ENCODE results near the gene EXD3. TPM values are rescaled to one million over a fixed set of nuclear protein-coding genes. Genes with fewer than 3 reads are reported as not detected.
A peak's percentile ranks its signal among the peaks of the same experiment; 100 is the strongest.

EXD3 gene
- total and polyA plus RNA-seq, 5 donors from 2014 or later, result 4.7 to 27.3 (median 5.8) TPM

DNA sequence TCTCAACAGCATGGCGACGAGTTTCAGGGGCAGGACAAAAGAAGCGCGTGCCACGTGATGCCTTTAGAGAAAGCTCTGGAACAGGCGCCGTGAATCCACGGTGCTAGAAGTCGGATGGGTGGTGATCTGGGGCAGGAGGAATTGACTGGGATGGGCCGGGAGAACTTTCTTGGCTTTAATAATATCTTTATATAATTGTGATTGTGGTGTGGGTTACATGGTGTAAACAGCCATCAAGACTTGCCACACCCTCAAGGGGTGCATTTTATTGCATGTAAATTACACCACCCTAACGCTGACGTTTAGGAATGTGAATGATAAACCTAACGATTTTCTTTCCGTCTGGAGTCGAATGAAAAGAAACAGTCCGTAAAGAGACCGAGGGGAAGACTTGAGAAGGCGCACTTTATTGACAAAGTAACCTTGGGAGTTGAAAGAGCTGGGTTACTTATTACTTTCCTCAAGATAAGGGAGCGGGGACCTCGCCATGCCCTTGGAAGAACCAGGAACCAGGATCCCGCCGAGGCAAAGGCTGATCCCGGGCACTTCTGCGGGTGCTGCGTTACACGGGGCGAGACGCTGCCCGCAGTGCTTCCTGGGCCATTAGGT lies 129.4 kb downstream of the EXD3 start:
- Histone ChIP-seq H3K27me3 (ENCODE audit: control insufficient read depth, insufficient read depth, low read length) (peaks cover 7% of the 10 kb centered on the region), H3K9me3 (ENCODE audit: control insufficient read depth in 2 of 2, low read length in 2 of 2) (peaks cover 0 to 5% of the 10 kb centered on the region in 2 experiments), H3K36me3 (ENCODE audit: control insufficient read depth, insufficient read depth, low read length) (no peaks in the 10 kb centered on the region), H3K4me1 (ENCODE audit: control insufficient read depth, insufficient read depth, low read length, poor library complexity, severe bottlenecking) (peaks cover 7% of the 10 kb centered on the region), H3K4me3 (ENCODE audit: low read depth, low read length) (no peak overlapping the region), H3K27ac (ENCODE audit: insufficient read depth, low read length, poor library complexity, severe bottlenecking) (no peak overlapping the region)
- H3K27ac Mint-ChIP-seq, result no peak overlapping the region
- H3K36me3 Mint-ChIP-seq, result no peaks in the 10 kb centered on the region
- peaks cover 0 to 9% (median 3%) of the 10 kb centered on the region in 4 donors for H3K4me1 Mint-ChIP-seq
- H3K4me3 Mint-ChIP-seq, result peak overlapping the region in 3 of 4 donors; percentile 33 to 87 (median 46)
- no peak for ATAC-seq (ENCODE audit: low read depth in 2 of 2)
- peaks cover 30% of the 10 kb centered on the region for H3K27me3 Mint-ChIP-seq
- H3K9me3 Mint-ChIP-seq, result peaks cover 0 to 1% (median 0%) of the 10 kb centered on the region in 7 donors
- no peak for DNase-seq

DNA sequence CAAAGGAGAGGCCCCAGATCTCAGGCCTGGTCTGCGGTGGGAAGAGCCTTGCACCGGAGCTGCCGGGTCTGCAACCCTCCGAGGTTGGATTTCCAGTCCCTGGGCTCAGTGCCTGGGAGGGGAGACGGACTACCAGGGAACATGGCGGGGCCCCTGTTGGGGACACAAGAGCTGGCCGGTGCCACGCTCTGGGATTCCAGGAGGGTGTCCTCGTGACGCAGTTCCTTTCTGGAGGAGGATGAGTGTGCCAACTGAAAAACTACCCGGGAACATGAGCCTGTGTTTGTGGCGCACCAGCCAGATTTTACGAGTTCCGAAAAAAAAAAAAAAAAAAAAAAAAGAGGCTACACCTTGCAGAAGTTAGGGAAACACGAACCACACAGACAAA lies 129.9 kb downstream of the EXD3 start:
- Histone ChIP-seq H3K27me3 (ENCODE audit: control insufficient read depth, insufficient read depth, low read length) (peaks cover 7% of the 10 kb centered on the region), H3K4me3 (ENCODE audit: low read depth, low read length) (no peak overlapping the region), H3K36me3 (ENCODE audit: control insufficient read depth, insufficient read depth, low read length) (no peaks in the 10 kb centered on the region), H3K27ac (ENCODE audit: insufficient read depth, low read length, poor library complexity, severe bottlenecking) (no peak overlapping the region), H3K4me1 (ENCODE audit: control insufficient read depth, insufficient read depth, low read length, poor library complexity, severe bottlenecking) (peaks cover 7% of the 10 kb centered on the region), H3K9me3 (ENCODE audit: control insufficient read depth in 2 of 2, low read length in 2 of 2) (peaks cover 0 to 5% of the 10 kb centered on the region in 2 experiments)
- ATAC-seq (ENCODE audit: low read depth in 2 of 2) (no peak), DNase-seq (no peak)
- Mint-ChIP-seq H3K27ac (no peak overlapping the region), H3K4me3 (no peak overlapping the region), H3K4me1 (peaks cover 0 to 9% (median 3%) of the 10 kb centered on the region in 4 donors), H3K27me3 (peaks cover 30% of the 10 kb centered on the region), H3K9me3 (peaks cover 0 to 1% (median 0%) of the 10 kb centered on the region in 7 donors), H3K36me3 (no peaks in the 10 kb centered on the region)

DNA sequence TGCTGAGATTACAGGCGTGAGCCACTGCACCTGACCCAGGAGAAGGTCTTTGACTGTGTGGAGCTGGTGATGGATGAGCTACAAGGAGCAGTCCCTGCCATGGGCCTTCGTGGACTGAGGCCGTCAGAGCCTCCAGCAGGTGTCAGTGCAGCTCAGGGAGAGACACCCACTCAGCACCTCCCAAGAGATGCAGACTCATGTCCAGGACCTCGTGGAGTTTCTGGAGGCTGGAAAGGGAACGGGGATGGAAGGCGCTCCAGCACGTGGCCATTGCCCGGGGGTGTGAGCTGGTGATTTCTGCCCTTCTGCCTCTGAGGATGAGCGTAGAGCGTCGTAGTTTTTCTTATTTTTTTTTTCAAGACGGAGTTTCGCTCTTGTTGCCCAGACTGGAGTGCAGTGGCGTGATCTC lies 136.0 kb downstream of the EXD3 start:
- H3K4me1 ChIP-seq (ENCODE audit: control insufficient read depth, insufficient read depth, low read length, poor library complexity, severe bottlenecking), result no peaks in the 10 kb centered on the region
- Mint-ChIP-seq H3K4me1 (peaks cover 0 to 3% (median 0%) of the 10 kb centered on the region in 4 donors), H3K36me3 (no peaks in the 10 kb centered on the region), H3K27ac (no peak overlapping the region), H3K9me3 (peaks cover 0 to 2% (median 0%) of the 10 kb centered on the region in 7 donors), H3K4me3 (no peak overlapping the region), H3K27me3 (peaks cover 8% of the 10 kb centered on the region)
- peak; percentile 47 to 55 for ATAC-seq (ENCODE audit: low read depth in 2 of 2)
- no peaks in the 10 kb centered on the region for H3K27me3 ChIP-seq (ENCODE audit: control insufficient read depth, insufficient read depth, low read length)
- no peaks in the 10 kb centered on the region for H3K36me3 ChIP-seq (ENCODE audit: control insufficient read depth, insufficient read depth, low read length)
- no peak overlapping the region for H3K27ac ChIP-seq (ENCODE audit: insufficient read depth, low read length, poor library complexity, severe bottlenecking)
- H3K4me3 ChIP-seq (ENCODE audit: low read depth, low read length), result no peak overlapping the region
- DNase-seq, result peak in 1 of 3 donors; percentile 59
- no peaks in the 10 kb centered on the region for H3K9me3 ChIP-seq (ENCODE audit: control insufficient read depth in 2 of 2, low read length in 2 of 2)

GRCh38 chr9:137281345-137282116 lies 141.4 kb downstream of the EXD3 start:
- no peak overlapping the region for H3K27ac ChIP-seq (ENCODE audit: insufficient read depth, low read length, poor library complexity, severe bottlenecking)
- Mint-ChIP-seq H3K9me3 (no peaks in the 10 kb centered on the region), H3K27me3 (peaks cover 4% of the 10 kb centered on the region), H3K4me1 (peaks cover 0 to 16% (median 3%) of the 10 kb centered on the region in 4 donors), H3K36me3 (no peaks in the 10 kb centered on the region), H3K27ac (no peak overlapping the region), H3K4me3 (peak overlapping the region in 1 of 4 donors; percentile 66)
- H3K9me3 ChIP-seq (ENCODE audit: control insufficient read depth in 2 of 2, low read length in 2 of 2), result no peaks in the 10 kb centered on the region
- no peak for DNase-seq
- peaks cover 3% of the 10 kb centered on the region for H3K36me3 ChIP-seq (ENCODE audit: control insufficient read depth, insufficient read depth, low read length)
- peaks cover 28% of the 10 kb centered on the region for H3K4me1 ChIP-seq (ENCODE audit: control insufficient read depth, insufficient read depth, low read length, poor library complexity, severe bottlenecking)
- no peak for ATAC-seq (ENCODE audit: low read depth in 2 of 2)
- no peak overlapping the region for H3K4me3 ChIP-seq (ENCODE audit: low read depth, low read length)
- H3K27me3 ChIP-seq (ENCODE audit: control insufficient read depth, insufficient read depth, low read length), result no peaks in the 10 kb centered on the region

DNA sequence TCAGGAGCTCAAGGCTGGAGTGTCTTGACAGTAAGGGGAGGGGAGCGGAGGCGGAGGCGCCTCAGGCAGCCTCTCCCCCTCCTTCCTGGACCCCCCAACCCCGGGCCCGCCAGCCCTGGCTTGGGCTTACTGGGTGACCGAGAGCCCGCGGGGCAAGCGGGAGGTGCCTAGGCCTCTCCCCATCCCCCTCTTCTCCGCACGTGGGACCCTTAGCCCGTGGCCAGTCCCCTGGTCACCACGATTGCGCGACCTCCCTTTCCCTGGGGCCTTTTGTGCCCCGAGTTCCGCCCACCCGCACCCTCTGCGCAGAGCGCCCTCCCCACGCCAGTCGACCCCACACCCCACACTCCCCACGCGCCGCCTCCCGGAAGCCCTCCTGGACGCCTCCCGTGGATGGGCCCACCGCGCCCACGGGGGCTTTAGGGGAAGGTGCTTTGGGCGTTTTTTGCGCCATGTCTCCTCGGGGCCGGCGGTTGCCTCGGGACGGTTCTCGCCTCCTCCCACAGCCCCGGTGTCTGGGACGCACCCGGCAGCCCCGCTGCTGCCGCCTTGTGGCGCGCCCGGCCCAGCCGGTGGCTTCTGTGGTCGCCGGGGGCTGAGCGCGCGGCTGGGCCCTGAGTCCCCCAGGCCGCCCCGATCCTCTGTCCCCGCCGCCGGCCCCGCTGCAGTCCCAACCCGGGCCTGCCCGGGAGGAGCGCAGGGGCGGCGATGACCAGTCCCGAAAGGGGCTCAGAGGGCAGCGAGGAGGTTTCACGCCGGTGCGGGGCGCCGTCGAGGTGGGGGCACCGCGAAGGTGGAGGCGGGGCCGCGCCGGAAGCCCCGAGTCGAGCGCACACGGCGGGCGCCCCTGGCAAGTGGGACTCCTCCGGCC lies 142.3 kb downstream of the EXD3 start:
- Mint-ChIP-seq H3K9me3 (no peaks in the 10 kb centered on the region), H3K27ac (no peak overlapping the region), H3K36me3 (no peaks in the 10 kb centered on the region), H3K4me3 (no peak overlapping the region), H3K27me3 (peaks cover 3% of the 10 kb centered on the region), H3K4me1 (peaks cover 0 to 19% (median 3%) of the 10 kb centered on the region in 4 donors)
- Histone ChIP-seq H3K4me1 (ENCODE audit: control insufficient read depth, insufficient read depth, low read length, poor library complexity, severe bottlenecking) (peaks cover 29% of the 10 kb centered on the region), H3K27ac (ENCODE audit: insufficient read depth, low read length, poor library complexity, severe bottlenecking) (no peak overlapping the region), H3K27me3 (ENCODE audit: control insufficient read depth, insufficient read depth, low read length) (no peaks in the 10 kb centered on the region), H3K36me3 (ENCODE audit: control insufficient read depth, insufficient read depth, low read length) (peaks cover 3% of the 10 kb centered on the region), H3K9me3 (ENCODE audit: control insufficient read depth in 2 of 2, low read length in 2 of 2) (no peaks in the 10 kb centered on the region), H3K4me3 (ENCODE audit: low read depth, low read length) (no peak overlapping the region)
- peak; percentile 16 to 19 for ATAC-seq (ENCODE audit: low read depth in 2 of 2)
- peak in 1 of 3 donors; percentile 28 for DNase-seq

DNA sequence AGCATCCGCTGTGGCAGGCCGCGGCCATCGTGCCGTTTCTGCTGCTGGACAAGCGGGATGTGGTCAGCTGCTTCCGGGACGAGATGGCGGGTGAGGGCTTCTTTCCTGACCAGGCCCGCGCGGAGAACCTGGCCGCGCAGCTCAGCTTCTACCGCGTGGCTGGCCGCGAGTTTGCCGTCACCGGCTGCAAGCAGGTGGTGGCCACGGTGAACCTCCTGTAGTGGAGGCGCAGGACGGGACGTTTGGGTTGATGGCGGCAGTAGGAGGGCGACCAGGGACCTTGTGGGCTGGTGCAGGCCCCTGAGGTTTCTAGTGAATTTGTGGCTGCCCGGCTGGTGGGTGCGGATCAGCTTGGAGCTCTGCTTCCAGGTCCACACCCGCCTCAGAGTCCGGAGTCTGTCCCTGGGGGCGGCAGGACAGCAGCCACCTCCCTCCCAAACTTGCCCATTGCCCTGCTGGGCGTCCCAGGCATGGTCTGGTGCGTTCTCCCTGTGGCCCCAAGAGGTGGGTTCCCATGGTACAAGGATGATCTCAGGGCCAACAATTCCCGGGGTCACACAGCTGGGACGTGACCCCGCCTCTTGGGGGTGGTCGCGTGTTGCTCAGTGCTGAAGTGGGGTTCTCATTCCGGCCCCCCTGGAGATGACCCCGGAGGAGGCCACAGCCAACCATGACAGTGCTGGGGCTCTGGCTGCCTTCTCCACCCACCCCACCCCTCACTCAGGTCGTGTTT lies 143.1 kb downstream of the EXD3 start:
- no peaks in the 10 kb centered on the region for H3K27me3 Mint-ChIP-seq
- ATAC-seq (ENCODE audit: low read depth in 2 of 2) (no peak), DNase-seq (no peak)
- H3K4me3 Mint-ChIP-seq, result peak overlapping the region in 3 of 4 donors; percentile 29 to 56 (median 47)
- Histone ChIP-seq H3K9me3 (ENCODE audit: control insufficient read depth in 2 of 2, low read length in 2 of 2) (no peaks in the 10 kb centered on the region), H3K4me3 (ENCODE audit: low read depth, low read length) (no peak overlapping the region), H3K27me3 (ENCODE audit: control insufficient read depth, insufficient read depth, low read length) (no peaks in the 10 kb centered on the region), H3K36me3 (ENCODE audit: control insufficient read depth, insufficient read depth, low read length) (peaks cover 3% of the 10 kb centered on the region), H3K4me1 (ENCODE audit: control insufficient read depth, insufficient read depth, low read length, poor library complexity, severe bottlenecking) (peaks cover 29% of the 10 kb centered on the region), H3K27ac (ENCODE audit: insufficient read depth, low read length, poor library complexity, severe bottlenecking) (no peak overlapping the region)
- H3K27ac Mint-ChIP-seq, result no peak overlapping the region
- peaks cover 0 to 25% (median 3%) of the 10 kb centered on the region in 4 donors for H3K4me1 Mint-ChIP-seq
- H3K9me3 Mint-ChIP-seq, result no peaks in the 10 kb centered on the region
- no peaks in the 10 kb centered on the region for H3K36me3 Mint-ChIP-seq

Measured in CD4-positive, CD25-positive, alpha-beta regulatory T cell (primary cell).